GM11168 (cell line): ENCODE data around the gene SKOR1.

Experiments
- in situ Hi-C: fragments of 300-500 bp; cut with MboI; formaldehyde crosslinking; loops from one replicate; pipeline ENCODE4 v1.12.0; 2022; ENCODE audit warnings: low sequenced_read_pairs; ENCODE audit not compliant: unreplicated experiment

Gene SKOR1

DNA sequence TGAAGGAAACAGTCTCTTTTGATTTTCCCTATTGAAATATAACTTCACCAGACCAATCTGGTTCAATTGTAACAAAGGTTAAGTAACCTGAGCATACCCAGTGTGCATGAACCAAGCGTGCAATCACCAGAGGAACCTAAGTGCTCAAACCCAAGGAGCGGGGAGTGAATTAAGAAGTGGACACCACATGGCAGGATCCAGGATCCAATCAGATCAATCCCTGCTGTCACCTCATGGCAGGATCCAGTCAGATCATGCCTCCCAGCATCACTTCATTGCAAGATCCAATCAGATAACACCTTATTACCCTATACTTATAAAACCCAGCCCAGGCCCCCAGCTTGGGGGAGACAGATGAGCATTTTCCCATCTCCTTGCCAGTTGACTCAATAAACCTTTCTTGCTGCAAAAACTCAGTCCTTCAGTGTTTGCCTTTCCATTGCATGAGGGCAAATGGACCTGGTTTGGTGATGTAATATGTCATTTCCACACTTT lies 53.5 kb downstream of the SKOR1 start:
- in situ Hi-C loops, result loop anchor here (10.0 kb wide), 1 partner anchor 176 kb away; the partner anchor contains the start of gene PIAS1

DNA sequence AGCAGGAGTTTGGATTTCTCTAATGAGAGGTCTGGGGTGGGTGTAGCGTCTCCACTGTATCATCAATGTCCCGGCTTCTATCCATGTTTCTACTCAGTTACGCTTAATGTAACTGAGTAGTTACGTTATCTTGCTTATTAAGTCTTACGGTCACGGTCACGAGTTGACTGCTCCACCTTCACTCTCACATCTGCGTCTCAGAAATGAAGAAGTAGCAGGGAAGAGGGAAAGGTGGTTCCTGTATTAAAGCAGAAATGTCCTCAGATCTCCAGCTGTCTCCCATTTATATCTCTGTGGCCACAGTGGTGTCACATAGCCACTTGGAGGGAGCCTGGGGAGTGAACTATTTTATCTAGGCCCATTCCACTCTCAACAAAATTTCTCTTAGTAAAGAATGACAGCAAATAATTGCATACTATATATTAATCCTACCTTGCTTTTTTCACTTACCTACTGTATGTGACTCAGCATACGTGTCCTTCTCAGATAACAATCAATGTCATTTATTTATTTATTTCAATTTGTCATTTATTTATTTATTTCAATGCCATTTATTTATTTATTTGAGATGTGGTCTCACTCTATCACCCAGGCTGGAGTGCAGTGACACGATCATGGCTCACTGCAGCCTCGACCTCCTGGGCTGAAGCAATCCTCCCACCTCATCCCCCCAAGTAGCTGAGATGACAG lies 54.3 kb downstream of the SKOR1 start:
- in situ Hi-C loops, result loop anchor here (10.0 kb wide), 2 partner anchors 175 to 275 kb away; partner anchors contain the start of gene PIAS1

GRCh38 chr15:67880651-67881182 lies 55.4 kb downstream of the SKOR1 start:
- in situ Hi-C loops, result loop anchor here (10.0 kb wide), 1 partner anchor 274 kb away; no protein-coding TSS in a partner anchor

DNA sequence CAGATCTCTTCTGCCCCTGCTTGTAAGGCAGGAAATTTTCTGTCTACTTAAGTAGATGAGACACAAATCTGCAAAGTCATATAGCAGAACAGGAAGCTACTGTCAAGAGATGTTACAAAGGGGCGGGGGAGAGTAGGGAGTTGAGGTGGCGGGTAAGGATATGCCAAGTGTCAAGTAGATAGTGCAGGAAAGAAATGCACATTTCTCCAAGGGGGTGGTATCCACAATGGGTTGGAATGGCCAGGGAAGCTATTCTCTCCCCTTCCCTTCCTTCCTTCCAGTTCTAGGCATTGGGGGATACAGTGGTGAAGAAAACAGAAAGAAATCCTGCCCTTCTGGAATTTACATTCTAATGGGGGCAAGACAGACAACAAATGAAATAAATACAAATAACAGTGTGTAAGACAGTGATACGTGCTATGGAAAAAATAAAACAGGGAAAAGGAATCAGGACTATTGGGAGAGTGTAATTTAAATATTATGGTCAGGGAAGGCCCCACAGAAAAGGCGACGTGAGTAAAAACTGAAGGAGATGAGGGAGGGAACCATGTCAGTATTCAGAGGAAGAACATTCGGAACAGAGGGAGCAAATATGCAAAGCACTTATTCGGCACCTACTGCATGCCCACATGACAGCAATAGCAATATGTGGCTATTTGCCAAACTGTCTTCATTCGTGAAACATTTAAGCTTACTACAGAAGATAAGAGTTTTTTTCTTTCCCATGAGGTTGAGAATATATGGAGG lies 57.4 kb downstream of the SKOR1 start:
- in situ Hi-C loops, result loop anchor here (10.0 kb wide), 1 partner anchor 272 kb away; no protein-coding TSS in a partner anchor

DNA sequence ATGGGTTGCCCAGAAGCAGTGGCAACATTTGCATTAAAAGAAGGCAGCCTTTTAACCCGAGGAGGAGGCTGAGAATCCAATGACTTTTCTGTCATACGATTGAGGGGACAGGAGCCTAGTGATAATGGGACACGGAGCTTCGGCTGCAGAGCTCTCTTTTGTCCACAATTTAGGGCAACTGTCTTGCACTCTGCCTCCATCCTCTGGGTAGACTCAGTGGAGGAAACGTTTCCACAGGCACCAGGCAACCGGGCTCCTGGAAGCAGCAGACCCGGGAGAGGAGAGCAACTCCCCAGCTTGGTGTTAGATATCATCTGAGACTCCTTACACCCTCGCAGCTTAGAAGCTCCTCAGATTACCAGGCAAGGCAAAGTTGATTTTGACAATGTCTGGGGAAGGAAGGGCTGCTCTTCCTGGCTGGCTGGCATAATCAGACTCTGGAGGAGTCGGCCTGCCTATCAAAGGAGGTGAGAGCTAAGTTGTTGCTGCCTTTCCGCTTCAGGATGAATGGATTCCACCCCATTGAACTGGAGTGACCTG lies 58.0 kb downstream of the SKOR1 start:
- in situ Hi-C loops, result loop anchor here (10.0 kb wide), 1 partner anchor 271 kb away; no protein-coding TSS in a partner anchor

- in situ Hi-C loops, result loop anchor here (10.0 kb wide), 1 partner anchor 271 kb away; no protein-coding TSS in a partner anchor
Measured at GRCh38 chr15:67884009-67884408, 58.7 kb downstream of the SKOR1 start.
